Liver (tissue), 9 donors: ENCODE measurements around the gene EPB41L1. TPM values are rescaled to one million over a fixed set of nuclear protein-coding genes. Genes with fewer than 3 reads are reported as not detected.

Source experiments
- DNase-seq: peaks from one replicate; pipeline ENCODE4 v3.0.0-alpha.2; 2017; ENCODE audit warnings: low spot score
- H3K27ac ChIP-seq, 2 donors: one replicate each; pipeline ENCODE4 v1.7.0; 2013; ENCODE audit warnings: inconsistent platforms in 2 of 2, low read length in 2 of 2, control low read depth in 1 of 2, low read depth in 1 of 2, mild to moderate bottlenecking in 1 of 2
- H3K27me3 ChIP-seq, 4 donors: one replicate each; pipeline versions ENCODE4 v1.6.1 to v1.7.0; 2013; ENCODE audit warnings: low read length in 3 of 4, inconsistent platforms in 1 of 4, mild to moderate bottlenecking in 1 of 4, moderate library complexity in 1 of 4; ENCODE audit not compliant: control insufficient read depth in 4 of 4, insufficient read depth in 4 of 4
- H3K36me3 ChIP-seq, 4 donors: one replicate each; pipeline versions ENCODE4 v1.6.1 to v1.7.0; 2013; ENCODE audit warnings: low read length in 3 of 4, mild to moderate bottlenecking in 3 of 4, low read depth in 1 of 4, moderate library complexity in 1 of 4; ENCODE audit not compliant: control insufficient read depth in 4 of 4, insufficient read depth in 3 of 4
- H3K4me1 ChIP-seq, 4 donors: one replicate each; pipeline versions ENCODE4 v1.6.1 to v1.7.0; 2013; ENCODE audit warnings: low read length in 3 of 4, mild to moderate bottlenecking in 3 of 4, moderate library complexity in 1 of 4; ENCODE audit not compliant: control insufficient read depth in 4 of 4, insufficient read depth in 4 of 4
- H3K4me3 ChIP-seq, 3 donors: one replicate each; pipeline versions ENCODE4 v1.6.1 to v1.7.0; 2013; ENCODE audit warnings: low read length in 3 of 3, control low read depth in 1 of 3, low read depth in 1 of 3, mild to moderate bottlenecking in 1 of 3
- H3K9ac ChIP-seq, 2 donors: one replicate each; pipeline ENCODE4 v1.7.0; 2013; ENCODE audit warnings: low read length in 2 of 2, mild to moderate bottlenecking in 2 of 2, moderate library complexity in 2 of 2, control low read depth in 1 of 2, low read depth in 1 of 2
- H3K9me3 ChIP-seq, 4 donors: one replicate each; pipeline versions ENCODE4 v1.6.1 to v1.7.0; 2013; ENCODE audit warnings: low read length in 3 of 4; ENCODE audit not compliant: control insufficient read depth in 4 of 4
- ATF3 ChIP-seq: IDR thresholded peaks from 2 replicates; pipeline ENCODE4 v1.6.1; 2016; ENCODE audit warnings: antibody characterized with exemption
- EGR1 ChIP-seq, 2 donors: IDR thresholded peaks; 2 replicates each; pipeline ENCODE4 v1.6.1; 2016 to 2018; ENCODE audit warnings: antibody characterized with exemption in 2 of 2, low read depth in 2 of 2
- FOXA1 ChIP-seq: IDR thresholded peaks from 2 replicates; pipeline ENCODE4 v1.6.1; 2016; ENCODE audit warnings: antibody characterized with exemption
- FOXA2 ChIP-seq: IDR thresholded peaks from 2 replicates; pipeline ENCODE4 v1.6.1; 2016; ENCODE audit warnings: antibody characterized with exemption
- GABPA ChIP-seq, 2 donors: IDR thresholded peaks in 1 of 2; conservative IDR thresholded peaks in 1 of 2; 2 replicates each; pipeline ENCODE4 v1.6.1; 2016; ENCODE audit warnings: antibody characterized with exemption in 2 of 2, mild to moderate bottlenecking in 1 of 2, moderate library complexity in 1 of 2
- HNF4A ChIP-seq, 2 donors: conservative IDR thresholded peaks; 2 replicates each; pipeline ENCODE4 v1.6.1; 2016; ENCODE audit warnings: antibody characterized with exemption in 2 of 2, mild to moderate bottlenecking in 2 of 2
- HNF4G ChIP-seq: IDR thresholded peaks from 2 replicates; pipeline ENCODE4 v1.6.1; 2016; ENCODE audit warnings: antibody characterized with exemption
- JUND ChIP-seq, 2 donors: IDR thresholded peaks; 2 replicates each; pipeline ENCODE4 v1.6.1; 2016; ENCODE audit warnings: antibody characterized with exemption in 2 of 2
- MAX ChIP-seq: IDR thresholded peaks from 2 replicates; pipeline ENCODE4 v1.6.1; 2016; ENCODE audit warnings: antibody characterized with exemption
- RAD21 ChIP-seq, 2 donors: IDR thresholded peaks; 2 replicates each; pipeline ENCODE4 v1.6.1; 2016; ENCODE audit warnings: antibody characterized with exemption in 2 of 2, mild to moderate bottlenecking in 2 of 2
- RXRA ChIP-seq, 2 donors: IDR thresholded peaks; 2 replicates each; pipeline ENCODE4 v1.6.1; 2017 to 2018; ENCODE audit warnings: antibody characterized with exemption in 2 of 2, mild to moderate bottlenecking in 1 of 2
- SP1 ChIP-seq: IDR thresholded peaks from 2 replicates; pipeline ENCODE4 v1.6.1; 2018; ENCODE audit warnings: antibody characterized with exemption, mild to moderate bottlenecking
- TAF1 ChIP-seq: conservative IDR thresholded peaks from 2 replicates; pipeline ENCODE4 v1.6.1; 2016; ENCODE audit warnings: antibody characterized with exemption, mild to moderate bottlenecking
- YY1 ChIP-seq: IDR thresholded peaks from 2 replicates; pipeline ENCODE4 v1.6.1; 2016; ENCODE audit warnings: antibody characterized with exemption, mild to moderate bottlenecking
- ZBTB33 ChIP-seq: IDR thresholded peaks from 2 replicates; pipeline ENCODE4 v1.6.1; 2016; ENCODE audit warnings: antibody characterized with exemption
- WGBS: extraction: QIAGEN DNeasy Blood & Tissue Kit; methylation state at CpG from one replicate; pipeline ENCODE4 v1.1.7; 2013; 5-methylcytosine and 5-hydroxymethylcytosine counted together
- polyA plus RNA-seq, 2 donors: library from polyadenylated mRNA; stranded (reverse) in 1 of 2; unstranded in 1 of 2; fragments of 200-250 nt in 1 of 2; fragments of >200 nt in 1 of 2; fragmentation: Nextera tagmentation in 1 of 2; extraction: Ambion mirVana in 1 of 2; gene quantifications; one replicate each; pipeline versions ENCODE4 v1.2.1 to v1.2.3, GENCODE V29; 2013 to 2015
- total RNA-seq, 2 donors: library from RNA; depleted of rRNA; stranded (reverse); fragments of >200 nt; gene quantifications; one replicate each; pipeline ENCODE4 v1.2.3, GENCODE V29; 2014
- TF ChIP-seq, protein P1 (sequence below): IDR thresholded peaks from 2 replicates; pipeline ENCODE4 v1.6.1; 2016; ENCODE audit warnings: antibody characterized with exemption, mild to moderate bottlenecking
- TF ChIP-seq, protein P2 (sequence below): fragments of 150-350 bp; IDR thresholded peaks from 2 replicates; pipeline ENCODE4 v1.5.1; 2017; ENCODE audit warnings: improper control_type of control experiment, low read depth, low read length; ENCODE audit not compliant: missing input control
- donor health status: healthy.
- donor health status: healthy.
- donor health status: healthy.
- donor health status: healthy.
- donor health status: healthy.

The EPB41L1 gene
- total and polyA plus RNA-seq, 4 donors, result 2.4 to 11.9 (median 4.3) TPM

DNA sequence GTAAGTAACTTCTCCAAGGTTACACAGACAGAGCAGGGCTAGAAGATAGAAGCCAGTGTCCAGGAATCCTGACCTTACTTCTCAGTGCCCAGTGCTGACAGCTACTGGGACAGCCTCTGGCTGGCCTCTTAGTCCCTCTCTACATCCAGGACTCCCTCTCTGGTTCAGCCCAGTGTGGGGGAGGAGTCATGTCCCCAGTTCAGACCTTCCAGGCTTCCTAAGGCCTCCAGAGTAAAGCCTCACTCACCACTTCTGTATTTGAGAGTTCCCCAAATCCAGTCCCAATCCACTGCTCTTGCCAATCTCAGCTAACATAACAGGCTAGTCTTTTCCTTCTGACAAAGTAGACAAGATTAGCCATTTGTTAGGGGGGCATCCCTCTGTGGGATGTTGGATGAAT is 36.9 kb upstream of the EPB41L1 start:
- Histone ChIP-seq H3K27me3 (no peaks in the 10 kb centered on the region), H3K36me3 (no peaks in the 10 kb centered on the region), H3K4me1 (no peaks in the 10 kb centered on the region), H3K9ac (no peak overlapping the region), H3K9me3 (no peaks in the 10 kb centered on the region), H3K4me3 (no peak overlapping the region), H3K27ac (no peak overlapping the region)
- TF ChIP-seq TAF1 (no peak), FOXA2 (no peak), JUND (IDR thresholded peaks at IDR 0.05) (no peak), RXRA (IDR thresholded peaks at IDR 0.05) (no peak), EGR1 (IDR thresholded peaks at IDR 0.05; ENCODE audit: low read depth in 2 of 2) (no peak), MAX (no peak), ATF3 (no peak), YY1 (no peak), RAD21 (IDR thresholded peaks at IDR 0.05) (no peak), HNF4G (no peak), ZBTB33 (no peak), FOXA1 (no peak), GABPA (IDR thresholded peaks at IDR 0.05 in 1 of 2, conservative IDR thresholded peaks at IDR 0.05 in 1 of 2) (no peak), SP1 (no peak), HNF4A (conservative IDR thresholded peaks at IDR 0.05) (no peak)
- TF ChIP-seq, protein P1, sequence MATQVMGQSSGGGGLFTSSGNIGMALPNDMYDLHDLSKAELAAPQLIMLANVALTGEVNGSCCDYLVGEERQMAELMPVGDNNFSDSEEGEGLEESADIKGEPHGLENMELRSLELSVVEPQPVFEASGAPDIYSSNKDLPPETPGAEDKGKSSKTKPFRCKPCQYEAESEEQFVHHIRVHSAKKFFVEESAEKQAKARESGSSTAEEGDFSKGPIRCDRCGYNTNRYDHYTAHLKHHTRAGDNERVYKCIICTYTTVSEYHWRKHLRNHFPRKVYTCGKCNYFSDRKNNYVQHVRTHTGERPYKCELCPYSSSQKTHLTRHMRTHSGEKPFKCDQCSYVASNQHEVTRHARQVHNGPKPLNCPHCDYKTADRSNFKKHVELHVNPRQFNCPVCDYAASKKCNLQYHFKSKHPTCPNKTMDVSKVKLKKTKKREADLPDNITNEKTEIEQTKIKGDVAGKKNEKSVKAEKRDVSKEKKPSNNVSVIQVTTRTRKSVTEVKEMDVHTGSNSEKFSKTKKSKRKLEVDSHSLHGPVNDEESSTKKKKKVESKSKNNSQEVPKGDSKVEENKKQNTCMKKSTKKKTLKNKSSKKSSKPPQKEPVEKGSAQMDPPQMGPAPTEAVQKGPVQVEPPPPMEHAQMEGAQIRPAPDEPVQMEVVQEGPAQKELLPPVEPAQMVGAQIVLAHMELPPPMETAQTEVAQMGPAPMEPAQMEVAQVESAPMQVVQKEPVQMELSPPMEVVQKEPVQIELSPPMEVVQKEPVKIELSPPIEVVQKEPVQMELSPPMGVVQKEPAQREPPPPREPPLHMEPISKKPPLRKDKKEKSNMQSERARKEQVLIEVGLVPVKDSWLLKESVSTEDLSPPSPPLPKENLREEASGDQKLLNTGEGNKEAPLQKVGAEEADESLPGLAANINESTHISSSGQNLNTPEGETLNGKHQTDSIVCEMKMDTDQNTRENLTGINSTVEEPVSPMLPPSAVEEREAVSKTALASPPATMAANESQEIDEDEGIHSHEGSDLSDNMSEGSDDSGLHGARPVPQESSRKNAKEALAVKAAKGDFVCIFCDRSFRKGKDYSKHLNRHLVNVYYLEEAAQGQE, result no peak
- TF ChIP-seq, protein P2, sequence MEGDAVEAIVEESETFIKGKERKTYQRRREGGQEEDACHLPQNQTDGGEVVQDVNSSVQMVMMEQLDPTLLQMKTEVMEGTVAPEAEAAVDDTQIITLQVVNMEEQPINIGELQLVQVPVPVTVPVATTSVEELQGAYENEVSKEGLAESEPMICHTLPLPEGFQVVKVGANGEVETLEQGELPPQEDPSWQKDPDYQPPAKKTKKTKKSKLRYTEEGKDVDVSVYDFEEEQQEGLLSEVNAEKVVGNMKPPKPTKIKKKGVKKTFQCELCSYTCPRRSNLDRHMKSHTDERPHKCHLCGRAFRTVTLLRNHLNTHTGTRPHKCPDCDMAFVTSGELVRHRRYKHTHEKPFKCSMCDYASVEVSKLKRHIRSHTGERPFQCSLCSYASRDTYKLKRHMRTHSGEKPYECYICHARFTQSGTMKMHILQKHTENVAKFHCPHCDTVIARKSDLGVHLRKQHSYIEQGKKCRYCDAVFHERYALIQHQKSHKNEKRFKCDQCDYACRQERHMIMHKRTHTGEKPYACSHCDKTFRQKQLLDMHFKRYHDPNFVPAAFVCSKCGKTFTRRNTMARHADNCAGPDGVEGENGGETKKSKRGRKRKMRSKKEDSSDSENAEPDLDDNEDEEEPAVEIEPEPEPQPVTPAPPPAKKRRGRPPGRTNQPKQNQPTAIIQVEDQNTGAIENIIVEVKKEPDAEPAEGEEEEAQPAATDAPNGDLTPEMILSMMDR, result no peak
- no peak for DNase-seq

DNA sequence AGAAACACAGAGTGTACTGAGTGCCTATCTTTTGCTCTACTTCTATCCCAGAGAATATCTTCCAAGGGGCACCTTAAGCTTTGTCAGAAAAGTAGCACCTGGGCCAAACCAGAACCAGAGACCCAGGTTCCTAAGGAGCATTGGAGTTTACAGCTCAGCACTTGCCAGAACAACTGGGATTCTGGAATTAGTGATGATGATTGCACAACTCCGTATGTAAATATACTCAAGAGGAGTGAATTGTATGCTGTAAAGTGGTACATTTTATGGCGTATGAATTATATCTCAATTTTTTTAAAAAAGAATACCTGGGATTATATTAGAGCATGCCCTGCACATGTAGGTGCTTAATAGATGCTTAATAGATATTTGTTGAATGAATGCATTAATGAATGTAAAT is 36.2 kb upstream of the EPB41L1 start:
- H3K36me3 ChIP-seq, result no peaks in the 10 kb centered on the region
- WGBS, result 80% methylated on average over 2 of the region's 2 CpGs
- H3K9me3 ChIP-seq, result no peaks in the 10 kb centered on the region
- no peaks in the 10 kb centered on the region for H3K4me1 ChIP-seq
- H3K27me3 ChIP-seq, result no peaks in the 10 kb centered on the region
- H3K9ac ChIP-seq, result no peak overlapping the region
- H3K4me3 ChIP-seq, result no peak overlapping the region
- no peak for TF ChIP-seq HNF4A (conservative IDR thresholded peaks at IDR 0.05)
- TF ChIP-seq JUND (IDR thresholded peaks at IDR 0.05), result no peak
- TF ChIP-seq RXRA (IDR thresholded peaks at IDR 0.05), result no peak
- TF ChIP-seq, protein P1, result no peak
- no peak overlapping the region for H3K27ac ChIP-seq
- DNase-seq, result no peak
